GM06990 (cell line): ENCODE data around the gene PEDS1.
"Not testable (repeated sequence)": the region's sequence is repeated elsewhere in the genome, so short reads cannot be mapped to it uniquely, and the experiment has no call there.

Source experiments
- DNase-seq: peaks from one replicate; pipeline ENCODE4 v3.0.0-alpha.2; 2011; ENCODE audit not compliant: insufficient read length; ENCODE audit errors: extremely low read depth
- H3K27me3 ChIP-seq: replicated peaks from 2 replicates; pipeline ENCODE4 v1.6.0; 2011; ENCODE audit warnings: low read length; ENCODE audit not compliant: control insufficient read depth, insufficient read depth
- H3K36me3 ChIP-seq: 2 replicates; pipeline ENCODE4 v1.5.1; 2011; ENCODE audit warnings: low read length; ENCODE audit not compliant: control insufficient read depth, insufficient read depth
- H3K4me3 ChIP-seq: replicated peaks from 2 replicates; pipeline ENCODE4 v1.5.1; 2011; ENCODE audit warnings: low read depth, mild to moderate bottlenecking, control low read depth, low read length
- TF ChIP-seq, protein P1 (sequence below): IDR thresholded peaks from 2 replicates; pipeline ENCODE4 v1.5.1; 2011; ENCODE audit warnings: low read length, control low read depth, mild to moderate bottlenecking, inconsistent platforms; ENCODE audit not compliant: insufficient read depth, poor library complexity, severe bottlenecking

The PEDS1 gene

DNA sequence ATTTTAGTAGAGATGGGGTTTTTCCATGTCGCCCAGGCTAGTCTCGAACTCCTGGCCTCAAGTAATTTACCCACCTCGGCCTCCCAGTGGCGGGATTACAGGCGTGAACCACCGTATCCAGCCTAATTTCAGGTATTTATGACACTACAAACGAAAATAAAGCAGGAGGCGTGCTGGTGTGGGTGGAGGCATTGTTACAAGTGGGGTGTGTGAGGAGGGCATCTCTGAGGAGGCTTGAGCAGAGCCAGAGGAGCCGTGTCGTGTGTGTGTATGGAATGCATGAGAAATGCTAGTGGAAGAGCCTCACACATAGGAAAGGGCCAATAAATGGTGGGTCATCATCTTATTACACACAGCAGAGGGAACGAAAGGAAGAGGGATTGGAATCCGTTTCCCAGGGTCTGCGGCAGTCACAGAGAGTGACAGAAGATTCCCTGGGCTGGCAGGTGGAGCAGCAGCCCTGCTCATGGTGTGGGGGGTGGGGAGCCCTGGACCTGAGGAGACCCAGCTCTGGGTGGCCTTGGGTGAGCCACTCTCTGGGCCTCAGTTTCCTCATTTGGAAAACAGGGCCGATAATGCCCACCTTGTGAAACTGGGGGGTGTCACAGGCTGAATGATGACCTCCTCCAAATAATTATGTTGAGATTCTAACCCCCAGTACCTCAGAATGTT, 17.2 kb upstream of the PEDS1 start:
- DNase-seq, result no peak
- TF ChIP-seq, protein P1, sequence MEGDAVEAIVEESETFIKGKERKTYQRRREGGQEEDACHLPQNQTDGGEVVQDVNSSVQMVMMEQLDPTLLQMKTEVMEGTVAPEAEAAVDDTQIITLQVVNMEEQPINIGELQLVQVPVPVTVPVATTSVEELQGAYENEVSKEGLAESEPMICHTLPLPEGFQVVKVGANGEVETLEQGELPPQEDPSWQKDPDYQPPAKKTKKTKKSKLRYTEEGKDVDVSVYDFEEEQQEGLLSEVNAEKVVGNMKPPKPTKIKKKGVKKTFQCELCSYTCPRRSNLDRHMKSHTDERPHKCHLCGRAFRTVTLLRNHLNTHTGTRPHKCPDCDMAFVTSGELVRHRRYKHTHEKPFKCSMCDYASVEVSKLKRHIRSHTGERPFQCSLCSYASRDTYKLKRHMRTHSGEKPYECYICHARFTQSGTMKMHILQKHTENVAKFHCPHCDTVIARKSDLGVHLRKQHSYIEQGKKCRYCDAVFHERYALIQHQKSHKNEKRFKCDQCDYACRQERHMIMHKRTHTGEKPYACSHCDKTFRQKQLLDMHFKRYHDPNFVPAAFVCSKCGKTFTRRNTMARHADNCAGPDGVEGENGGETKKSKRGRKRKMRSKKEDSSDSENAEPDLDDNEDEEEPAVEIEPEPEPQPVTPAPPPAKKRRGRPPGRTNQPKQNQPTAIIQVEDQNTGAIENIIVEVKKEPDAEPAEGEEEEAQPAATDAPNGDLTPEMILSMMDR, result no peak
- Histone ChIP-seq H3K27me3 (no peaks in the 10 kb centered on the region; the same call in 1 of the 2 replicates), H3K36me3 (no peaks in the 10 kb centered on the region), H3K4me3 (no peak overlapping the region)

DNA sequence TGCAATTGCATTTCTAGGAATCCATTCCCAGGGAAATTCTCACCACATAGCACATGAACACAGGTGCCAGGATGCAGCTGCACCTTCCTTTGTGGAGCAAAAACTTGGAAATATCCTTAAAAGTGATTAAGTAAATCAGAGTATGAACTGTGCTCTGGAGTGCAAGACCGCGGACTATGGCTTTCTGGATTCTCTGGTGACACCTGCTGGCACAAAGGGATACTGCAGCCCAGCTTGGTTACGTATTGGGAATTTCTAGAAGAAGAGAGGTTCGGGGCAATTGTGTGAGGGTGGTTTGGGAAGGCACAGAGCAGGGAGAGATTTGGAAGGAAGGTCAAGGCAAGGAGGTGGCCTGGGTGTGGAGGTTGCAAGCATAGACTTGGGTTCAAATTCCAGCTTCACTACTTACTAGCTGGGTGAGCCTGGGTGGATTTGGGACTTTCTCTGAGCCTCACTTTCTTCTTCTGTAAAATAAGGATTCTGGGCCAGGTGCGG, 15.9 kb upstream of the PEDS1 start:
- TF ChIP-seq, protein P1, result peak; percentile 93
- no peaks in the 10 kb centered on the region; the same call in 1 of the 2 replicates for H3K27me3 ChIP-seq
- no peak for DNase-seq
- H3K36me3 ChIP-seq, result no peaks in the 10 kb centered on the region
- H3K4me3 ChIP-seq, result no peak overlapping the region

DNA sequence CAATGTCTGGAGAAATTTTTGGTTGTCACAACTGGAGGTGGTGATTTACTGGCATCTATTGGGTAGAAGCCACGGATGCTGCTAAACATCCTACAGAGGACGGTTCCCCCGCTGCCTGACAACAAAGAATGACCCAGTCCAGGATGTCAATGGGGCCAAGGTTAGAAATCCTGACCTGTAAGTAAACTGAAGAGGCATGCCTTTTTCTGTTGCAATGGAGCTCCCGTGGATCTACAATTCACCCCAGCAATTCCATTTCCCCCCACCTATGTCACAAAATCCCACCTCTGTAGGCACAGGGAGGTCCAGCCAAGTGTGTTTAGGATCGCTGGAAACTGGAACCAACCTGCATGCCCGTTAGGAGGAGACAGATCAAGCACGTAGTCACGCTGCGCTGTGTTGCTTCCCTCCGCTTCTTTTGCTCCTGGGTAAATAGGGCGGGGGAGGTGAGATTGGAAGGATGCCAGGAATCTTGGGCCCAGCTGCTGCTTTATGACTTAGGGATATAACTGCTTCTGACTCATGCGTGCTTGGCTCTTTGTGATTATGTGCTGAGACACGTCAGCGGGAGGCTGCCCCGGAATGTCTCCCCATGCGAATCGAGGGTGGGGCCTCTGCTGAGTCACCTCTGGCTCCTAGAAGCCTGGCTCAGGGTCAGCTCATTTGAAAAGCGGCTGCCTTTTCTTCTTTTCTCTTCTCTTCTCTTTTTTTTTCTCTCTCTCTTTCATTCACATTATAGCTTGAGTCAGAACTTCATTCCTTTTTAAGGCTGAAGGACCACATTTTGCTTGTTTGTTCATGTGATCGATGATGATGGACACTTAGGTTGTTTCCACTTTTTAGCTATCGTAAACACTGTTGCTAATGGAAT, 12.4 kb upstream of the PEDS1 start:
- DNase-seq, result peak; percentile 81
- Histone ChIP-seq H3K36me3 (no peaks in the 10 kb centered on the region), H3K4me3 (peak overlapping the region; percentile 66), H3K27me3 (no peaks in the 10 kb centered on the region)
- TF ChIP-seq, protein P1, result no peak

DNA sequence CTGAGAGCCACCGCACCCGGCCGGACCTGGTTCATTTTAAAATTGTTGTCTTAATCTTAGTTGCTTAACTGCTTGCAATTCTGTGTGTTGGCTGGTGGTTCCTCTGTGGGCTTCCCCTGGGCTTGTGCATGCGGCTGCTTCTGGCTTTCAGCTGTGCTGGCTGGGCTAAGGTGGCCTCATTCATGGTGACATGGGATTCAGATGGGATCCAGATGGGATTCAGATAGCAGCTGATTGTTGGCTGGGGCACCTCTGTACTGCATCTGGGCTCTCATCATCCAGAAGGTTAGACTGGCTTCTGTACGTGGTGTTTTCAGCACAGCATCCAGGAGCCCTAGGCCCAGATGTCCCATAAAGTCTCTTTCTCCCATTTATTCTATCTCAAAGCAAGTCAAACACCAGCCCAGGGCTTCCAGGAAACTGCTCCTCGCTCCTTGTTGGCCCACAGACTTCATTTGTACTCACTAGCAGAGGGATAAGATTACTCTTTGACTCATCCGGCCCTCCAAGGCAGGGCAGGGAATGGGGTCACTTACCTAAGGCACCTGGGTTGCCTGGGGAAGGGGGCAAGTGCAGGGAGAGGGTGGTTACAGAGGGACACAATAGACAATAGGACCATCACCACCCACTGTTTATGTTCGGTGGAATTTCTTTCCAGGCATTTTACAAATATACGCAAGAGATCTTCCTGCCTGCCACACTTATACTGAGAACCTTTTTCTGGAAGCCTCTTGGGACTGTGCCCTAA, 10.2 kb upstream of the PEDS1 start:
- TF ChIP-seq, protein P1, result no peak
- DNase-seq, result no peak
- H3K27me3 ChIP-seq, result no peaks in the 10 kb centered on the region
- no peak overlapping the region for H3K4me3 ChIP-seq
- H3K36me3 ChIP-seq, result no peaks in the 10 kb centered on the region

DNA sequence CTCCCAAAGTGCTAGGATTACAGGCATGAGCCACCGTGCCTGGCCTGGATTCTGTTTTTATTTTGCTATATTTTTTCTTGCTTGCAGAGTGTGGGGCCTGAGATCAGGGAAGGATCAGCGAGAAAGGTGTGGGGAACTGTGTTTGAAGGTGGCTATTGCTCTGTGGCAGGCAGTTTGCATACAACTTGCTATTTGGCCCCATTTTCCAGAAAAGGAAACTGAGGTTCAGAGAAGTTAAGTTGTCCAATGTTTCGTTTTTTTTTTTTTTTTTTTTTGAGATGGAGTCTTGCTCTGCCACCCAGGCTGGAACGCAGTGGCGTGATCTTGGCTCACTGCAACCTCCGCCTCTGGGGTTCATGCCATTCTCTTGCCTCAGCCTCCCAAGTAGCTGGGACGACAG, 8.0 kb upstream of the PEDS1 start:
- not testable (repeated sequence) for H3K36me3 ChIP-seq, H3K27me3 ChIP-seq, DNase-seq, H3K4me3 ChIP-seq
